WTC11 (cell line): ENCODE results near the gene USP47. TPM values are rescaled to one million over a fixed set of nuclear protein-coding genes. Genes with fewer than 3 reads are reported as not detected.

ENCODE experiments used
- ATAC-seq: fragments of 200-7000 bp; cut with Tn5 transposase; 2 replicates; pipeline ENCODE4 v1.10.0; 2021; ENCODE audit warnings: mild to moderate bottlenecking, moderate library complexity
- CTCF ChIA-PET: fragments of 300-600 bp; sonication (Branson Sonifier 250); formaldehyde crosslinking; loops from one replicate; lab custom pipeline; 2021; ENCODE audit warnings: antibody characterized with exemption; lab: Charles Lee
- POLR2A ChIA-PET: fragments of 350-600 bp; sonication (Branson Sonifier 250); formaldehyde crosslinking; loops from one replicate; lab custom pipeline; 2021; ENCODE audit warnings: antibody characterized with exemption; lab: Charles Lee
- DNase-seq: peaks from one replicate; pipeline ENCODE4 v3.0.0; 2021; ENCODE audit warnings: low spot score
- H3K27ac Mint-ChIP-seq: 2 replicates; pipeline ENCODE4 v1.8.0; 2021; ENCODE audit warnings: mixed read lengths
- H3K27me3 Mint-ChIP-seq: 2 replicates; pipeline ENCODE4 v1.8.0; 2021; ENCODE audit warnings: low read depth, mild to moderate bottlenecking, moderate library complexity, mixed read lengths
- H3K36me3 Mint-ChIP-seq: 2 replicates; pipeline ENCODE4 v1.8.0; 2021; ENCODE audit warnings: mixed read lengths
- H3K4me1 Mint-ChIP-seq: 2 replicates; pipeline ENCODE4 v1.8.0; 2022; ENCODE audit warnings: mixed read lengths
- H3K4me3 Mint-ChIP-seq: 2 replicates; pipeline ENCODE4 v1.8.0; 2021; ENCODE audit warnings: mild to moderate bottlenecking, moderate library complexity, mixed read lengths
- H3K9me3 Mint-ChIP-seq: 2 replicates; pipeline ENCODE4 v1.8.0; 2021; ENCODE audit warnings: mixed read lengths
- KAT7 ChIP-seq: sonication (generic); formaldehyde crosslinking; IDR thresholded peaks from 2 replicates; pipeline ENCODE4 v1.8.1; 2023; ENCODE audit warnings: missing genetic modification reagents, mild to moderate bottlenecking, borderline replicate concordance
- MXD4 ChIP-seq: fragments of 250-450 bp; sonication (Bioruptor Pico); IDR thresholded peaks from 2 replicates; pipeline ENCODE4 v1.8.0; 2021; ENCODE audit warnings: mild to moderate bottlenecking, moderate library complexity, borderline replicate concordance
- NFYB ChIP-seq: sonication (generic); formaldehyde crosslinking; conservative IDR thresholded peaks from 2 replicates; pipeline ENCODE4 v1.8.0; 2022; ENCODE audit warnings: low read depth, missing genetic modification reagents
- NR1H2 ChIP-seq: sonication (generic); formaldehyde crosslinking; IDR thresholded peaks from 2 replicates; pipeline ENCODE4 v1.9.0; 2021; ENCODE audit warnings: mild to moderate bottlenecking, moderate library complexity, missing genetic modification reagents
- NR3C1 ChIP-seq: sonication (generic); formaldehyde crosslinking; conservative IDR thresholded peaks from 2 replicates; pipeline ENCODE4 v1.8.1; 2023; ENCODE audit warnings: low read depth, mild to moderate bottlenecking, missing genetic modification reagents
- total RNA-seq: library from RNA; stranded (reverse); gene quantifications from 3 replicates; pipeline ENCODE4 v1.2.3, GENCODE V29; 2021
- TF ChIP-seq, protein P1 (sequence below): sonication (generic); formaldehyde crosslinking; IDR thresholded peaks from 2 replicates; pipeline ENCODE4 v1.8.1; 2023; ENCODE audit warnings: mild to moderate bottlenecking, missing genetic modification reagents, moderate library complexity
- TF ChIP-seq, protein P2 (sequence below): sonication (generic); formaldehyde crosslinking; IDR thresholded peaks from 2 replicates; pipeline ENCODE4 v1.8.0; 2022; ENCODE audit warnings: missing genetic modification reagents
- TF ChIP-seq, protein P3 (sequence below): sonication (generic); formaldehyde crosslinking; IDR thresholded peaks from 2 replicates; pipeline ENCODE4 v1.8.0; 2023; ENCODE audit warnings: missing genetic modification reagents, mild to moderate bottlenecking, borderline replicate concordance
- TF ChIP-seq, protein P4 (sequence below): sonication (generic); formaldehyde crosslinking; IDR thresholded peaks from 2 replicates; pipeline ENCODE4 v1.8.1; 2022; ENCODE audit warnings: low read depth, missing genetic modification reagents, borderline replicate concordance
- TF ChIP-seq, protein P5 (sequence below): sonication (generic); formaldehyde crosslinking; IDR thresholded peaks from 2 replicates; pipeline ENCODE4 v1.8.1; 2022; ENCODE audit warnings: mild to moderate bottlenecking, moderate library complexity, missing genetic modification reagents
- TF ChIP-seq, protein P6 (sequence below): sonication (generic); formaldehyde crosslinking; conservative IDR thresholded peaks from 2 replicates; pipeline ENCODE4 v1.8.1; 2023; ENCODE audit warnings: mild to moderate bottlenecking, low read depth, missing genetic modification reagents, moderate library complexity
- TF ChIP-seq, protein P7 (sequence below): sonication (generic); formaldehyde crosslinking; IDR thresholded peaks from 2 replicates; pipeline ENCODE4 v1.8.0; 2022; ENCODE audit warnings: mild to moderate bottlenecking, missing genetic modification reagents
- TF ChIP-seq, protein P8 (sequence below): sonication (generic); formaldehyde crosslinking; IDR thresholded peaks from 2 replicates; pipeline ENCODE4 v1.8.1; 2022; ENCODE audit warnings: low read depth, mild to moderate bottlenecking, moderate library complexity, missing genetic modification reagents, borderline replicate concordance
- TF ChIP-seq, protein P9 (sequence below): sonication (generic); formaldehyde crosslinking; IDR thresholded peaks from 2 replicates; pipeline ENCODE4 v1.8.1; 2023; ENCODE audit warnings: mild to moderate bottlenecking, missing genetic modification reagents

The USP47 gene
- total RNA-seq, 1 experiment from 2014 or later, result 19.7 TPM

DNA sequence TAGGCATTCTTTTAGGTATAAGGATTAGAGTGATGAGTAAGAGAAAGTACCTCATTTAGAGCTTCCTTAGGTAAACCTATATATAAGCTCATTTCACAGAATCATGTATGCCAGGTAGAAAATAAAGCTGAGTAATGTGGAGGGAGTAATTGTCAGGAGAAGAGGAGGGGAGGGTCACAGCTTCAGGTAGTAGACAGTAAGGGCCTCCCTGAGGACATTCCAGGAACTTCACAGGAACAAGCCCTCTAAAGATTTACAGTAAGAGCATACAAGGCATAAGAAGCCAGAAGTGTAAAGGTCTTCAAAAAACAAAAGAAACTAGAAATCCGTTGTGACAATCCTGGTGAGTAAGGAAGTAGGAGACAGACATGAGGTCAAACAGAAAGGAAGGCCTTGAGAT, 57.6 kb downstream of the USP47 start (continued):
- TF ChIP-seq, protein P1, sequence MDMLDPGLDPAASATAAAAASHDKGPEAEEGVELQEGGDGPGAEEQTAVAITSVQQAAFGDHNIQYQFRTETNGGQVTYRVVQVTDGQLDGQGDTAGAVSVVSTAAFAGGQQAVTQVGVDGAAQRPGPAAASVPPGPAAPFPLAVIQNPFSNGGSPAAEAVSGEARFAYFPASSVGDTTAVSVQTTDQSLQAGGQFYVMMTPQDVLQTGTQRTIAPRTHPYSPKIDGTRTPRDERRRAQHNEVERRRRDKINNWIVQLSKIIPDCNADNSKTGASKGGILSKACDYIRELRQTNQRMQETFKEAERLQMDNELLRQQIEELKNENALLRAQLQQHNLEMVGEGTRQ, result no peak
- TF ChIP-seq KAT7 (CRISPR knock-in tag) (no peak), NFYB (CRISPR knock-in tag) (no peak)
- TF ChIP-seq, protein P2, sequence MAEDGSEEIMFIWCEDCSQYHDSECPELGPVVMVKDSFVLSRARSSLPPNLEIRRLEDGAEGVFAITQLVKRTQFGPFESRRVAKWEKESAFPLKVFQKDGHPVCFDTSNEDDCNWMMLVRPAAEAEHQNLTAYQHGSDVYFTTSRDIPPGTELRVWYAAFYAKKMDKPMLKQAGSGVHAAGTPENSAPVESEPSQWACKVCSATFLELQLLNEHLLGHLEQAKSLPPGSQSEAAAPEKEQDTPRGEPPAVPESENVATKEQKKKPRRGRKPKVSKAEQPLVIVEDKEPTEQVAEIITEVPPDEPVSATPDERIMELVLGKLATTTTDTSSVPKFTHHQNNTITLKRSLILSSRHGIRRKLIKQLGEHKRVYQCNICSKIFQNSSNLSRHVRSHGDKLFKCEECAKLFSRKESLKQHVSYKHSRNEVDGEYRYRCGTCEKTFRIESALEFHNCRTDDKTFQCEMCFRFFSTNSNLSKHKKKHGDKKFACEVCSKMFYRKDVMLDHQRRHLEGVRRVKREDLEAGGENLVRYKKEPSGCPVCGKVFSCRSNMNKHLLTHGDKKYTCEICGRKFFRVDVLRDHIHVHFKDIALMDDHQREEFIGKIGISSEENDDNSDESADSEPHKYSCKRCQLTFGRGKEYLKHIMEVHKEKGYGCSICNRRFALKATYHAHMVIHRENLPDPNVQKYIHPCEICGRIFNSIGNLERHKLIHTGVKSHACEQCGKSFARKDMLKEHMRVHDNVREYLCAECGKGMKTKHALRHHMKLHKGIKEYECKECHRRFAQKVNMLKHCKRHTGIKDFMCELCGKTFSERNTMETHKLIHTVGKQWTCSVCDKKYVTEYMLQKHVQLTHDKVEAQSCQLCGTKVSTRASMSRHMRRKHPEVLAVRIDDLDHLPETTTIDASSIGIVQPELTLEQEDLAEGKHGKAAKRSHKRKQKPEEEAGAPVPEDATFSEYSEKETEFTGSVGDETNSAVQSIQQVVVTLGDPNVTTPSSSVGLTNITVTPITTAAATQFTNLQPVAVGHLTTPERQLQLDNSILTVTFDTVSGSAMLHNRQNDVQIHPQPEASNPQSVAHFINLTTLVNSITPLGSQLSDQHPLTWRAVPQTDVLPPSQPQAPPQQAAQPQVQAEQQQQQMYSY (CRISPR knock-in tag), result no peak
- TF ChIP-seq, protein P3, sequence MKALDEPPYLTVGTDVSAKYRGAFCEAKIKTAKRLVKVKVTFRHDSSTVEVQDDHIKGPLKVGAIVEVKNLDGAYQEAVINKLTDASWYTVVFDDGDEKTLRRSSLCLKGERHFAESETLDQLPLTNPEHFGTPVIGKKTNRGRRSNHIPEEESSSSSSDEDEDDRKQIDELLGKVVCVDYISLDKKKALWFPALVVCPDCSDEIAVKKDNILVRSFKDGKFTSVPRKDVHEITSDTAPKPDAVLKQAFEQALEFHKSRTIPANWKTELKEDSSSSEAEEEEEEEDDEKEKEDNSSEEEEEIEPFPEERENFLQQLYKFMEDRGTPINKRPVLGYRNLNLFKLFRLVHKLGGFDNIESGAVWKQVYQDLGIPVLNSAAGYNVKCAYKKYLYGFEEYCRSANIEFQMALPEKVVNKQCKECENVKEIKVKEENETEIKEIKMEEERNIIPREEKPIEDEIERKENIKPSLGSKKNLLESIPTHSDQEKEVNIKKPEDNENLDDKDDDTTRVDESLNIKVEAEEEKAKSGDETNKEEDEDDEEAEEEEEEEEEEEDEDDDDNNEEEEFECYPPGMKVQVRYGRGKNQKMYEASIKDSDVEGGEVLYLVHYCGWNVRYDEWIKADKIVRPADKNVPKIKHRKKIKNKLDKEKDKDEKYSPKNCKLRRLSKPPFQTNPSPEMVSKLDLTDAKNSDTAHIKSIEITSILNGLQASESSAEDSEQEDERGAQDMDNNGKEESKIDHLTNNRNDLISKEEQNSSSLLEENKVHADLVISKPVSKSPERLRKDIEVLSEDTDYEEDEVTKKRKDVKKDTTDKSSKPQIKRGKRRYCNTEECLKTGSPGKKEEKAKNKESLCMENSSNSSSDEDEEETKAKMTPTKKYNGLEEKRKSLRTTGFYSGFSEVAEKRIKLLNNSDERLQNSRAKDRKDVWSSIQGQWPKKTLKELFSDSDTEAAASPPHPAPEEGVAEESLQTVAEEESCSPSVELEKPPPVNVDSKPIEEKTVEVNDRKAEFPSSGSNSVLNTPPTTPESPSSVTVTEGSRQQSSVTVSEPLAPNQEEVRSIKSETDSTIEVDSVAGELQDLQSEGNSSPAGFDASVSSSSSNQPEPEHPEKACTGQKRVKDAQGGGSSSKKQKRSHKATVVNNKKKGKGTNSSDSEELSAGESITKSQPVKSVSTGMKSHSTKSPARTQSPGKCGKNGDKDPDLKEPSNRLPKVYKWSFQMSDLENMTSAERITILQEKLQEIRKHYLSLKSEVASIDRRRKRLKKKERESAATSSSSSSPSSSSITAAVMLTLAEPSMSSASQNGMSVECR (CRISPR knock-in tag), result no peak
- TF ChIP-seq, protein P4, sequence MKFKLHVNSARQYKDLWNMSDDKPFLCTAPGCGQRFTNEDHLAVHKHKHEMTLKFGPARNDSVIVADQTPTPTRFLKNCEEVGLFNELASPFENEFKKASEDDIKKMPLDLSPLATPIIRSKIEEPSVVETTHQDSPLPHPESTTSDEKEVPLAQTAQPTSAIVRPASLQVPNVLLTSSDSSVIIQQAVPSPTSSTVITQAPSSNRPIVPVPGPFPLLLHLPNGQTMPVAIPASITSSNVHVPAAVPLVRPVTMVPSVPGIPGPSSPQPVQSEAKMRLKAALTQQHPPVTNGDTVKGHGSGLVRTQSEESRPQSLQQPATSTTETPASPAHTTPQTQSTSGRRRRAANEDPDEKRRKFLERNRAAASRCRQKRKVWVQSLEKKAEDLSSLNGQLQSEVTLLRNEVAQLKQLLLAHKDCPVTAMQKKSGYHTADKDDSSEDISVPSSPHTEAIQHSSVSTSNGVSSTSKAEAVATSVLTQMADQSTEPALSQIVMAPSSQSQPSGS (CRISPR knock-in tag), result no peak
- TF ChIP-seq, all 79 proteins: peak for 0

DNA sequence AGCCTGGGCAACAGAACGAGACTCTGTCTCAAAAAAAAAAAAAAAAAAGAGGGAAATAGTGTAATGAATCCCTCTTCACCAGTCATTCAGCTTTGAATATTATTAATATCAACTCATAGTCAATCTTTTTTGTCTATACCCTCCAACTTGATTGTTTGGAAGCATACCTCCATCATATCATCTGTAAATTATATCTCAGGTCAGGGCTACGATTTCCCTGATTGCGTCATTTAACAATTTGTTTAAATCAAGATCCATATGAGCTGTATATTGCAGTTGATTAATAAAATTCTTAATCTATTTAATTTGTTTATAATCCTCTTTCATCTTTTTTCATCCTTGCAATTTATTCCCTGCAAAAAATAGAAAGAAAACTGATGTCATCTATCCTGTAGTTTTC, 60.2 kb downstream of the USP47 start:
- H3K27me3 Mint-ChIP-seq, result no peaks in the 10 kb centered on the region
- peaks cover 11% of the 10 kb centered on the region; the same call in 1 of the 2 replicates for H3K36me3 Mint-ChIP-seq
- ChIA-PET POLR2A (no interaction called here), CTCF (interaction anchor here (0.7 to 0.8 kb wide), 2 partner anchors 61 to 146 kb away, joined by 3 read pairs; no protein-coding TSS in a partner anchor)
- no peak overlapping the region for H3K27ac Mint-ChIP-seq
- H3K4me3 Mint-ChIP-seq, result no peak overlapping the region
- no peaks in the 10 kb centered on the region for H3K4me1 Mint-ChIP-seq
- DNase-seq (no peak), ATAC-seq (no peak)
- H3K9me3 Mint-ChIP-seq, result no peaks in the 10 kb centered on the region
- TF ChIP-seq MXD4, result no peak
- no peak for TF ChIP-seq NR3C1
- no peak for TF ChIP-seq NR1H2 (CRISPR knock-in tag)
- TF ChIP-seq, protein P5, sequence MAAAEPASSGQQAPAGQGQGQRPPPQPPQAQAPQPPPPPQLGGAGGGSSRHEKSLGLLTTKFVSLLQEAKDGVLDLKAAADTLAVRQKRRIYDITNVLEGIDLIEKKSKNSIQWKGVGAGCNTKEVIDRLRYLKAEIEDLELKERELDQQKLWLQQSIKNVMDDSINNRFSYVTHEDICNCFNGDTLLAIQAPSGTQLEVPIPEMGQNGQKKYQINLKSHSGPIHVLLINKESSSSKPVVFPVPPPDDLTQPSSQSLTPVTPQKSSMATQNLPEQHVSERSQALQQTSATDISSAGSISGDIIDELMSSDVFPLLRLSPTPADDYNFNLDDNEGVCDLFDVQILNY (CRISPR knock-in tag), result no peak
- TF ChIP-seq, protein P6, sequence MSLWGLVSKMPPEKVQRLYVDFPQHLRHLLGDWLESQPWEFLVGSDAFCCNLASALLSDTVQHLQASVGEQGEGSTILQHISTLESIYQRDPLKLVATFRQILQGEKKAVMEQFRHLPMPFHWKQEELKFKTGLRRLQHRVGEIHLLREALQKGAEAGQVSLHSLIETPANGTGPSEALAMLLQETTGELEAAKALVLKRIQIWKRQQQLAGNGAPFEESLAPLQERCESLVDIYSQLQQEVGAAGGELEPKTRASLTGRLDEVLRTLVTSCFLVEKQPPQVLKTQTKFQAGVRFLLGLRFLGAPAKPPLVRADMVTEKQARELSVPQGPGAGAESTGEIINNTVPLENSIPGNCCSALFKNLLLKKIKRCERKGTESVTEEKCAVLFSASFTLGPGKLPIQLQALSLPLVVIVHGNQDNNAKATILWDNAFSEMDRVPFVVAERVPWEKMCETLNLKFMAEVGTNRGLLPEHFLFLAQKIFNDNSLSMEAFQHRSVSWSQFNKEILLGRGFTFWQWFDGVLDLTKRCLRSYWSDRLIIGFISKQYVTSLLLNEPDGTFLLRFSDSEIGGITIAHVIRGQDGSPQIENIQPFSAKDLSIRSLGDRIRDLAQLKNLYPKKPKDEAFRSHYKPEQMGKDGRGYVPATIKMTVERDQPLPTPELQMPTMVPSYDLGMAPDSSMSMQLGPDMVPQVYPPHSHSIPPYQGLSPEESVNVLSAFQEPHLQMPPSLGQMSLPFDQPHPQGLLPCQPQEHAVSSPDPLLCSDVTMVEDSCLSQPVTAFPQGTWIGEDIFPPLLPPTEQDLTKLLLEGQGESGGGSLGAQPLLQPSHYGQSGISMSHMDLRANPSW (CRISPR knock-in tag), result no peak
- TF ChIP-seq, protein P7, sequence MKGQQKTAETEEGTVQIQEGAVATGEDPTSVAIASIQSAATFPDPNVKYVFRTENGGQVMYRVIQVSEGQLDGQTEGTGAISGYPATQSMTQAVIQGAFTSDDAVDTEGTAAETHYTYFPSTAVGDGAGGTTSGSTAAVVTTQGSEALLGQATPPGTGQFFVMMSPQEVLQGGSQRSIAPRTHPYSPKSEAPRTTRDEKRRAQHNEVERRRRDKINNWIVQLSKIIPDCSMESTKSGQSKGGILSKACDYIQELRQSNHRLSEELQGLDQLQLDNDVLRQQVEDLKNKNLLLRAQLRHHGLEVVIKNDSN (CRISPR knock-in tag), result no peak
- TF ChIP-seq, protein P8, sequence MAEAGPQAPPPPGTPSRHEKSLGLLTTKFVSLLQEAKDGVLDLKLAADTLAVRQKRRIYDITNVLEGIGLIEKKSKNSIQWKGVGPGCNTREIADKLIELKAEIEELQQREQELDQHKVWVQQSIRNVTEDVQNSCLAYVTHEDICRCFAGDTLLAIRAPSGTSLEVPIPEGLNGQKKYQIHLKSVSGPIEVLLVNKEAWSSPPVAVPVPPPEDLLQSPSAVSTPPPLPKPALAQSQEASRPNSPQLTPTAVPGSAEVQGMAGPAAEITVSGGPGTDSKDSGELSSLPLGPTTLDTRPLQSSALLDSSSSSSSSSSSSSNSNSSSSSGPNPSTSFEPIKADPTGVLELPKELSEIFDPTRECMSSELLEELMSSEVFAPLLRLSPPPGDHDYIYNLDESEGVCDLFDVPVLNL (CRISPR knock-in tag), result no peak
- TF ChIP-seq, protein P9, sequence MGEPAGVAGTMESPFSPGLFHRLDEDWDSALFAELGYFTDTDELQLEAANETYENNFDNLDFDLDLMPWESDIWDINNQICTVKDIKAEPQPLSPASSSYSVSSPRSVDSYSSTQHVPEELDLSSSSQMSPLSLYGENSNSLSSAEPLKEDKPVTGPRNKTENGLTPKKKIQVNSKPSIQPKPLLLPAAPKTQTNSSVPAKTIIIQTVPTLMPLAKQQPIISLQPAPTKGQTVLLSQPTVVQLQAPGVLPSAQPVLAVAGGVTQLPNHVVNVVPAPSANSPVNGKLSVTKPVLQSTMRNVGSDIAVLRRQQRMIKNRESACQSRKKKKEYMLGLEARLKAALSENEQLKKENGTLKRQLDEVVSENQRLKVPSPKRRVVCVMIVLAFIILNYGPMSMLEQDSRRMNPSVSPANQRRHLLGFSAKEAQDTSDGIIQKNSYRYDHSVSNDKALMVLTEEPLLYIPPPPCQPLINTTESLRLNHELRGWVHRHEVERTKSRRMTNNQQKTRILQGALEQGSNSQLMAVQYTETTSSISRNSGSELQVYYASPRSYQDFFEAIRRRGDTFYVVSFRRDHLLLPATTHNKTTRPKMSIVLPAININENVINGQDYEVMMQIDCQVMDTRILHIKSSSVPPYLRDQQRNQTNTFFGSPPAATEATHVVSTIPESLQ (CRISPR knock-in tag), result no peak
